A673 (cell line): Measurements from ENCODE around the gene GPR153. TPM values are rescaled to one million over a fixed set of nuclear protein-coding genes. Genes with fewer than 3 reads are reported as not detected.
"Not testable (repeated sequence)": the region's sequence is repeated elsewhere in the genome, so short reads cannot be mapped to it uniquely, and the experiment has no call there.

ENCODE experiments used
- BruUV-seq: library from RNA; stranded (reverse); fragments of 400-500 nt; replicated peaks from 2 replicates; lab custom pipeline; 2021; lab: Mats Ljungman, UMichigan
- CTCF ChIA-PET: fragments of 300-600 bp; sonication (Branson Sonifier 250); formaldehyde crosslinking; loops from one replicate; lab custom pipeline; 2022; ENCODE audit warnings: antibody characterized with exemption; lab: Charles Lee
- POLR2A ChIA-PET: fragments of 300-600 bp; sonication (Branson Sonifier 250); formaldehyde crosslinking; loops from one replicate; lab custom pipeline; 2022; ENCODE audit warnings: antibody characterized with exemption; ENCODE audit not compliant: low non-redundant PET; lab: Charles Lee
- DNase-seq: peaks from one replicate; pipeline ENCODE4 v3.0.0-alpha.2; 2015; ENCODE audit warnings: low spot score
- H3K27ac ChIP-seq: fragments of 200-600 bp; sonication (generic); 2 replicates; pipeline ENCODE4 v1.5.1; 2016; ENCODE audit warnings: mixed run types, low read depth, mild to moderate bottlenecking, mixed read lengths, antibody characterized with exemption, low read length; ENCODE audit not compliant: poor library complexity, severe bottlenecking
- H3K27me3 ChIP-seq: fragments of 200-600 bp; sonication (generic); replicated peaks from 2 replicates; pipeline ENCODE4 v1.6.1; 2017; ENCODE audit warnings: mixed run types, low read depth, mild to moderate bottlenecking, mixed read lengths, antibody characterized with exemption, low read length; ENCODE audit not compliant: insufficient read depth, poor library complexity
- H3K36me3 ChIP-seq: fragments of 200-600 bp; sonication (generic); 2 replicates; pipeline ENCODE4 v1.6.1; 2016; ENCODE audit warnings: mixed run types, mild to moderate bottlenecking, mixed read lengths, antibody characterized with exemption, low read length; ENCODE audit not compliant: insufficient read depth, poor library complexity, severe bottlenecking
- H3K4me1 ChIP-seq: fragments of 200-600 bp; sonication (generic); 2 replicates; pipeline ENCODE4 v1.6.1; 2017; ENCODE audit warnings: mixed run types, mild to moderate bottlenecking, mixed read lengths, antibody characterized with exemption, low read length; ENCODE audit not compliant: insufficient read depth, poor library complexity, severe bottlenecking
- H3K4me3 ChIP-seq: fragments of 200-600 bp; sonication (generic); 2 replicates; pipeline ENCODE4 v1.5.1; 2016; ENCODE audit warnings: low read depth, mixed run types, mild to moderate bottlenecking, mixed read lengths, low read length; ENCODE audit not compliant: poor library complexity, severe bottlenecking
- H3K9me3 ChIP-seq: fragments of 200-600 bp; sonication (generic); 2 replicates; pipeline ENCODE4 v1.6.1; 2016; ENCODE audit warnings: mixed run types, low read depth, mild to moderate bottlenecking, mixed read lengths, antibody characterized with exemption, low read length; ENCODE audit not compliant: poor library complexity, severe bottlenecking
- CTCF ChIP-seq: fragments of 300-800, 200-600 bp; sonication (generic); conservative IDR thresholded peaks from 2 replicates; pipeline ENCODE4 v1.5.1; 2017; ENCODE audit warnings: low read depth, mild to moderate bottlenecking, antibody characterized with exemption, low read length, moderate library complexity, mixed read lengths
- EZH2 ChIP-seq: fragments of 200-600 bp; sonication (generic); IDR thresholded peaks from 2 replicates; pipeline ENCODE4 v1.6.1; 2017; ENCODE audit warnings: borderline replicate concordance, low read depth, mild to moderate bottlenecking, mixed read lengths, antibody characterized with exemption, low read length; ENCODE audit not compliant: poor library complexity, severe bottlenecking
- intact Hi-C: fragments of 100-400 bp; cut with micrococcal nuclease; formaldehyde crosslinking; loops from one replicate; pipeline ENCODE4 v1.10.0; 2022; ENCODE audit not compliant: unreplicated experiment
- total RNA-seq: library from RNA; stranded (reverse); gene quantifications from 2 replicates; pipeline ENCODE4 v1.2.3, GENCODE V29; 2021

GPR153 gene
- total RNA-seq, 1 experiment from 2014 or later = 8.4 TPM

GRCh38 chr1:6221210-6221784 is 39.6 kb downstream of the GPR153 start:
- Histone ChIP-seq H3K27ac (no peak overlapping the region), H3K9me3 (no peaks in the 10 kb centered on the region), H3K4me1 (no peaks in the 10 kb centered on the region), H3K27me3 (no peaks in the 10 kb centered on the region), H3K4me3 (no peak overlapping the region), H3K36me3 (peaks cover 42% of the 10 kb centered on the region)
- POLR2A ChIA-PET = no interaction called here
- intact Hi-C loops = no loop called here
- no peak for DNase-seq
- CTCF ChIA-PET = no interaction called here
- no TSS peak for BruUV-seq
- TF ChIP-seq EZH2 = no peak
- TF ChIP-seq CTCF = no peak

- Histone ChIP-seq H3K27ac (no peak overlapping the region), H3K9me3 (no peaks in the 10 kb centered on the region), H3K4me3 (no peak overlapping the region), H3K4me1 (no peaks in the 10 kb centered on the region), H3K27me3 (no peaks in the 10 kb centered on the region), H3K36me3 (peaks cover 36% of the 10 kb centered on the region)
- ChIA-PET POLR2A (no interaction called here), CTCF (no interaction called here)
- TF ChIP-seq EZH2 (no peak), CTCF (no peak)
- DNase-seq = no peak
- no TSS peak for BruUV-seq
- intact Hi-C loops = no loop called here
Observed at GRCh38 chr1:6220236-6220635, 40.7 kb downstream of the GPR153 start.

- H3K4me1 ChIP-seq, H3K4me3 ChIP-seq, H3K9me3 ChIP-seq, BruUV-seq, POLR2A ChIA-PET, H3K27me3 ChIP-seq, H3K27ac ChIP-seq, intact Hi-C loops, DNase-seq, CTCF ChIA-PET: not testable (repeated sequence)
- peaks cover 30% of the 10 kb centered on the region for H3K36me3 ChIP-seq
Observed at GRCh38 chr1:6219641-6220040, 41.3 kb downstream of the GPR153 start.
